ENCODE measurements around the gene CELA1. TPM values are rescaled to one million over a fixed set of nuclear protein-coding genes. Genes with fewer than 3 reads are reported as not detected.
A peak's percentile ranks its signal among the peaks of the same experiment; 100 is the strongest.

The CELA1 gene
- total RNA-seq (2014; rRNA removed; shearing (Covaris generic)): not detected in 2 replicates
- polyA plus RNA-seq (2015; cell fraction: cytosol; rRNA removed): not detected in 2 replicates
- polyA plus RNA-seq (2015; cell fraction: nucleus; rRNA removed): not detected in 2 replicates

DNA sequence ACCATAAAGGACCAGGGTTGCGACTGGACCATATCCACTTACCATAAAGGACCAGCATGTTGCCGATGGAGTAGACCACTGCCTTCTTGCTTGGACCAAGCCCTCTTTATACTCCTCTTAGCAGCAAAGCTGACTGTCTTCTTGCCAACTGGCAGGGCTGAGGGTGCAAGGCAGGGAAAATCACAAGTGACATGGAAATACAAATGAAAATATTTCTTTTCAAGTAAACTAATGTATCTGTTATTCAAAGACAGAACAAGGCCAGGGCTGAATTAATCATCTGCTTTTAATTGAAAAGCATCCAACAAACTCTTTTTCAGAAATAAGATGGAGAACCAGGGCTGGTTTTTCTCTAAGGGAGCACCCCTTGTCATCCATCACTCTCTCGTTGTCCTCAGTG is at the start of gene CELA1:
Gene CELA1 (minus strand): TSS at position 99 of the 400 bp plus-strand sequence. CDS start 41 bp downstream, at position 58.
- DNase-seq (ENCODE audit: low read depth): no peak

DNA sequence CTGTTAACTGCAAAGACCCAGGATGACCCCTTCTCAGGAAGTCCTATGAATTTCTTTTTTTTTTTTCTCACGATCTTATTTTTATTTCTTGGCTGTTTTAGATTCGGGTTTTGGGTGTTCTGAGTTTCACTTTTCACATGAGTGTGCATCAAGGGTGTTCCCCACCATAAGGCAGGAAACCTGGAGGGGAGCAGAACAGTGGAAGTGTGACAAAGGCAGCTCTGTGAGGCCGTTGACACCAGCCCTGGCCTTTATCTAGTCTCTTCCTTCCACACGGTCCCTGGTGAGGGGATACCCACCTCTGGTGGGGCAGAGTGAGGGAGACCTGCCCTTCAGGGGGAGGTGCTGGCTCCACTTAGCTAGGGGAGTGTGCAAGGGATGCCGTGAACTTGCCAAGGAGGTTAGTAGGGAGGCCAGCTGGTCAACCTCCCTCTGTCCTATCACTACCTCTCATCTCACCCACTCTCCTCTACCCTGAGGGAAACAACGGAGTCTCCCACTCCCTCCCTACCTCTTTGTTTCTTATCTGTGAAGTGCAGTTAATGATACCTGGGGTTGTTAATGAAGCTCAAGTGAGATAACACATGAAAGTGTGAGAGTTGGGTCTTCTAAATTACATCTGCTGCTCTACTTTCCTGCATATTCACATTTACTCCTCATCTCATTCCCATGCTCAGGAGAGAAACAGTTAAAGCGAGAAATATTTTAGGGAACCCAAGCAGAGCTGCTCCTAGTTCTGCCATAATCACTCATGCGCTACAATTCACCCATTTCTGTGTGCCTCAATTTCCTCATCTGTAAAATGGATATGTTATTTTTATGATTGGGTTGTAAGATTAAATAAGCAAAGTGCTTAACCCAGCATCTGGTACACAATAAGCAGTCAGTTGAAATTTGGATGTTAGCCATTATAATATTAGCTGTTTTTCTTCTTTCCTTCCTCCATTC is 49.1 kb upstream of the CELA1 start:
- DNase-seq (ENCODE audit: low read depth): no peak

DNA sequence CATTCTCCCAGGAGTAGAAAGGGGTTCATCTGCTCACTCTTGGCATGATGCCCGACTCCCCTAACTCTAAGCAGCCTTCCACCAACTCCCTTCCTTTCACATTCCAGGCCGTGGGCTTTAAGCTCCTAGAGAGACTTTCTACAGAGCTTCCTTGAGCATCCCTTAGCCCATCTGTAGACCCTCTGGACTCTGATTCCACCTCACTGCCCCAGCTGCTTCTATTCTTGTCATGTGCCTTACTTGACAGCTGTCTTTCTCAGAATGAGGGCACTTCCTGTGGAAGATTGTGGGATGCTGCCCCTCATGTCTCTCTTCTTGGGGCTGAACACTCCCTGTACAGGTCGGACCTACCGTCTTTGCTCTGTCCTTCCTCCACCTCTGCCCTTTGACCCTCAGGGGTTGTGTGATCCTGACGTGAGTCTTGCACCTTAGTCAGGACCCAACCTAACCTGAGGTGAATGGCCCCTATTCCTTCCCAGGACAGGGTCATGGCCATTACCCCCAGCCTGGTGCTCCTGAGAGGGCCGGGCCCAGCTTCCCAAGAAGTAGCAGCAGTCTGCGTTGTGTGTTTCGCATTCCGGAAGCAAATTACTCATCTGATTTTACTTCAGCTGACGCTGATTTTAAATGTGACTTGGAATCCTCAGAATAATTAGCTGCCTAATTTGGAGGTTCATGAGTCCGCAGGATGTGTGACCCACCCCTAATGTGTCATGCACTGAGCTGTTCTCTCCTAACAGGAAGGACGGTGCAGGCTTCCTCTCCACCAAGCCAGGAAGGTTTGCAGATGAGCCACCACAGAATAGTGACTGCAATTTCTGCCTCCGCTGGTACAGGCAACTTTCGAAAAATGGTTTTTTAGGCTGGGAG is 47.4 kb upstream of the CELA1 start:
- DNase-seq (ENCODE audit: low read depth): peak; percentile 98

DNA sequence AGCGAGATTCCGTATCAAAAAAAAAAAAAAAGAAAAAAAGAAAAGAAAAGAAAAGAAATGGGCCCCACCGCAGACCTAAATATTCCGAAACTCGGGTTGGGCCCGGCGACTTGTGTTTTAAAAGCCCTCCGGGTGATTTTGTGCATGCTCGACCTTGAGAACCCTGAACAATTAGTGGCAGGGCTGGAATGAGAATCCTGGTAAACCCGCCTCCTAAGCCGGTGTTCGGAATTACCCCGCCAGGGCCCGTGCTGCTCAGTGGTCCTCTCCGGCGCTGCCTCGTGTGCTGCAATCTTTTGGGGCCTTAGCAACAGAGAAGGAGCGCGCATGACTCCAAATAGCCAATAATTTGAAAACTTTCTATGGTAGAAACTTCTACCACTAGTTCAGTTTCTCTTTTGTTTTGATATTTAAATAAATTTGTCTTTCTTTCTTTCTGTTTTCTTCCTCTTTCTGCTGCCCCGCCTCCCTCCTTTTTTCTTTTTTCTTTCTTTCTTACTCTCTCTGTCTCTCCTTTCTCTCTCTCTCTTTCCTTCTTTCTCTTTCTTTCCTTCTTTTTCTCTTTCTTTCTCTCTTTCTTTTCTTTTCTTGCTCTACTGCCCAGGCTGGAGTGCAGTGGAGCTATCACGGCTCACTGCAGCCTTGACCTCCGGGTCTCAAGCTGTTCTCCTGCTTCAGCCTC is 46.2 kb upstream of the CELA1 start:
- no peak for DNase-seq (ENCODE audit: low read depth)

DNA sequence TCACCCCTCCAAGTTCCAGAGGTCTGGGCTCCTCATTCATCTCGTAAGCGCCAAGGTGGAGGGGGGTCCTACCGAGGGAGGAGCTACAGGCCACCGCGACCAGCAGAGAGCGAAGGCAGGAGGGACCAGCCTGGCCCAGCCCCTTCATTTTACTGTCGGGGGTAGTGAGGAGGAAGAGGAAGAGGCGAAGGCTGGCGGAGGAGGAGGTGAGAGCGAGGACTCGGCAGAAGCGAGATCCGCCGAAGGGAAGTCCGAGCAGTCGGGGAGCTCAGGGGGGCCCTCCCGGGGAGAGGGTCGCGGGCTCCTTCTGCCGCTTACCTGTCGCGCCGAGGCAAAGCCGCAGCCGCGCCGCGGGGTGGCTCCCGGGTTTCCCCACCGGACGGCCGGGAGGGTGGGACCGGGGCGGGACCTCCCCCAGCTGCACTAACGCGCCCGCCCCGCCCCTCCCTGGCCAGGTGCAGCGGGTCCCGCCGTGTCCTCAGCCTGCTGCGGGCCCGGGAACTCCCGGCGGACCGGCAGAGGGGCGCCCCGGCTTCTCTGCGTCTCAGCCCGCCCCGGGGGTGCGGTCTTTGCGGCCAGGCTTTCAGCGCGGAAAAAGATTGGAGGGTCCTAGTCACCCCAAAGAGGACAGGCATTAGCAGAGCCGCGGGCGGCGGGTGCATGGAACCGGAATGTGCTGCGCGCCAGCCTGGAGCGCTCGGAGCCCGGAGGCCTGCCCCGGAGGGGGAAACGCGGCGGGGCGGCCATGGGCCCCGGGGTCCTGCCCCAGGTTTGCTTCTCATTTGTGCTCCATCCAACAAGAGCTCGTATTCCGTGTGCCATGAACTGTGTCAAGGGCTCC is 45.0 kb upstream of the CELA1 start, which contains the start of gene GALNT6:
Gene GALNT6 (minus strand): TSS at position 124 of the 841 bp plus-strand sequence. CDS start 11,625 bp downstream, outside the sequence.
- DNase-seq (ENCODE audit: low read depth): peak; percentile 59

DNA sequence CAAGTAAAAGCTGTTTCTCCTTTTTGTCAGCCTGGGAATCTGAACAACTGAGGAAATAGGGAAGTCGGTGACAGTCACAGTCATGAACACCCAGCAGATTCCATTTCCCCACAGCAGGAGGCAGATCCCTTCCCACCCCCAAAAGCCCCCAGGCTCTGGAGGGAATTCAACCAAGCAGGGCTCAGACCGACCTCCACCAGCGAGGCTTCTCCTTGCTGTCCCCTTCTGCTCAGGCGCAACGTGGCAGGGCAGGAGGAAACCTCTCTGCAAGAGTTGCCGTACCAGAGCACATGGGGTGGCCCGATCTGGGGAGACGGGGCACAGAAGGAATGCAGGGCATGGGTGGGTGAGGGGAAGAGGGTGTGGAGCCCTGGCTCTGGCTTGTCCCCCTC is 44.4 kb upstream of the CELA1 start:
- no peak for DNase-seq (ENCODE audit: low read depth)

DNA sequence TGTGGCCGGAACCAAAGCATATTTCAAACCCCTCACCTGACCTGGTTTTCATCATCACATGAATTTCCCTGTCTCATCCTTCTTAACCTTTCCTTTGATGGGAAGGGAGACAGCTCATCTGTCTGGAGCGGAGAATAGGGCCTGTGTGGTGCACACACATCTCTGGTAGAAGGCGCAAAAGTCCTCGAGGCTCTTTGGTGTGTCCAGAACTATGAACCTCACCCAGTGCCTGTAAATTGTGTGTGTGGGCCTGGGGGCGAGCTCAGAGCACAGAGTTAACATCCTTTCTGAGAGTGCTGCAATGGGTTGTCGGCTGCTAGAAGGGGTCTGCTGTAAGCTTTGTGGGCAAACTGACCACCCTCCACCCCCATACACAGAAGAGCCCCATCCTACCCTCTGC is 44.0 kb upstream of the CELA1 start:
- DNase-seq (ENCODE audit: low read depth): no peak

DNA sequence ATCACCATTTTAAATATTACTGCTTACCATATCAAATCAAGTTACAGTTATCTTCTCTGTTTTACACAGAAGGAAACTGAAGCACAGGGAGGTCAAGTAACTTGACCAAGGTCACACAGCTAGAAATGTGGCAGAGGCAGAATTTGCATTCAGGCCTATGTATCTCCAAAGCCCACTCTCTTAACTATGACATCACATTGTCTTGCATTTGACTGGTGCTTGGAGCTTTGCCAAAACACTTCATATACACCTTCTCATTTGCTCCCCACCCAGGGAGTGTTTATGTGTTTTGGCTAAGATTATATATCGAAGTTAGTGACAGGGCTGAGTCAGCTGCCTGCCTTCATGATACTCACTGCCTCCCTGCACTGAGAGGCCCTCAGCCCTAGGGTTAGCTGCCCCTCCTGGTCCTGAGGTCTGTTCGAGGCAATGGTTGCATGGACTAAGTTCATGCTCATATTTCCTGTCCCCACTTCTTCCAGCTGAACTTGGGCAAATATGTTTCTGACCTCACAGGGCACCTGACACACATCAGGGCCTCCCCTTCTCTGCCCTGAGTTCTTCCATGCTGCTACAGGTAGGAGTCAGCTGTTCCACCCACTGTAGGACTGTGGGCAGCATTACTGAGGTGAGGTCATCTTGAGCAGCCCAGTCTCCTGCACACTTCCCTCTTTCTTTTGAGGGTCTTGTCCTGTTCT is 43.0 kb upstream of the CELA1 start:
- DNase-seq (ENCODE audit: low read depth): peak; percentile 54

DNA sequence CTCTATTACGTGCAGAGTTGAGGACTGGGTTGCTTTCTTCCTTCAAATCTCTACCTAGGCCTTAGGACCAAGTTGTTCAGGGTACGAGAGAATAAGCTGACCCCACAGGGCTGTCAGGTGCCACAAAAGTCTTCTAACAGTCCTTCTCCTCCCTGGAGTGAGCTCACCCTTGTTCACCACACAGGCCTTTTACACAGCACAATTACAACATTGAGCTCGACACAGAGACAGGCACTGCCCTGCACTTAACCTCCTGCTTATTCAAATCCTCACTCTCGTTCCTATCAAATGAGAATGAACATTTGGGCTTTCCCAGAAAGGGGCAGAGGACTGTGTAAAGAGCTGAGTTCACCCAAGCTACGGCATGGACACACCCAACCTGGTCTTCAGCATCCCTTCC is 42.4 kb upstream of the CELA1 start:
- no peak for DNase-seq (ENCODE audit: low read depth)

DNA sequence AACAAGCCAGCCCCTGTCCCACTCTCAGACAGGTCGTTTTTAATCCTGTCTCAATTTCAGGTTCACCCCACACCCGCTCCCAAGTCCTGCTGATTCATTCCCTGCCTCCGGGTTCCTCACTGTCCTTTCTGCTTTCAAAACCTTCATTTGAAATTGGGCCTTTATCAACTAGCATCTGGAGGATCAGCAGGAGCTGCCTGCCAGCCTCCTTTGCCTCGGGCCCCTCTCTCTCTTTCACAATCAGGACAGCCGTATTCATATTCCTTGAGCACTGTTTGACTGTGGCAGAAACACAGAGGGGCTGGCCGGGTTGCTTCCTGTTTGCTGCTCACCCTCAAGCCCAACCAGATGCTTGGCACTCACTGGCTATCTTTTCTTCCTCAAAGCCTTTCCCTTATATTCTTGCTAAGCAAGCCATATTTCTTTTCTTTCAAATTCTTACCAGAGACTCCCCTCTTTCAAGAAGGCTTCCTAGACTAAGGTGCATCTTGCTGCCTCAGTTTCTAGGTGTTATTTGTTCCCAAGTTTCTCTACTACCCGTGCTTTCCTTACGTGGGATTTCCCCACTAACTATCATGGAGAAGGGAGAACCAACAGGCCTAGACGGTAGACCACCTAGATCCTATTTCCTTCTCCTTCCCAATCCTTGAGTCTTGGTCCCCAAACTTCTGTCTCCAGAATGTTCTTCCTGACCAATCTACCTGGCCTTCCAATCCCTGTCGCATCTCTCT is 41.8 kb upstream of the CELA1 start:
- peak; percentile 48 for DNase-seq (ENCODE audit: low read depth)

DNA sequence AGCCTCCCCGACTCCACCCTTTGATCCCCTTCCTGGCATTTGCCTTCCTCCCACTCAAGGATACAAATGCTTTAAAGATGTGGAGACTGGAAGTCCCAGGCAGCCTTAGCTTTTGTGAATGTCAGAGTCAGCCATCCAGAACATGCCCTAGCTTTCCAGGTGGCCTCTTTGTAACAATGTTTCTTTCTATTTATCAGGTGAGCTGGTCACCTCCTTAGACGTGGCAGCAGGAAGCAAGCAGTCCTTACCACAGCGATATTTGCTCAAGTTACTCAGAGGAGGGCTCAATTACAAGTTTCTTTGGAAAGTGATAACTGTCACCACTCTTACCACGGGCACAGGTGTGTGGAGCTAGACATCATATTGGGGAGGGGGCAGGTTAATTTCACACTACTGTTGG is 39.9 kb upstream of the CELA1 start:
- no peak for DNase-seq (ENCODE audit: low read depth)

DNA sequence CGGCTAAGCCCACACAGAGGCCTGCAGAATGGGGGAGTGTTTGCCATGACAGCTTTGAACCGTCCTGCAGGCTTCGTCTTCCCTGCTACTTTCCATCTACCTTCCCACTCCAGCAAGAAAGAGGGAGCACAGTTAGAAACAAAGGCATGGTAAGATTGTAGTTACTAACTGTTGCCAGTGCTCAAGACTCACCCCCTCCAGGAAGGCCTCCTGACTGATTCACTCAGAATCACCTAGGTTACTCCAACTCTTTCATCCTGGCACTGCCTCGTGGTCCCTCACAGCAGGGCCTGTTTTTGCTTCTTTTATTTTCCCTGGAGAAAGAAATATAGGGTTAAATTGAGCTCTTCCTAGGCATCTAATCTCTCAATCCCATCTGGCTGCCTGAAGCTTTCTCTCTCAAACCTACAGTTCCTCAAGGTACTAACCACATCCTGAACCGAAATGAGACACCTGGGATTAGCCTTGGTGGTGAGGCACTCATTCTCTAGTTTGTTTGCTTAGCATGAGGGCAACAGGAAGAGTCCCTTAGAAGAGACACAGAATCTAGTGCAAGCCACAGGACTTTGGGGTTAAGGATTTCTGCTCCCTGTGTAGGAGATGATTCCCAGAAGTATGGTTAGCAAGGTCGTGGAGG is 36.9 kb upstream of the CELA1 start:
- peak; percentile 90 for DNase-seq (ENCODE audit: low read depth)

DNA sequence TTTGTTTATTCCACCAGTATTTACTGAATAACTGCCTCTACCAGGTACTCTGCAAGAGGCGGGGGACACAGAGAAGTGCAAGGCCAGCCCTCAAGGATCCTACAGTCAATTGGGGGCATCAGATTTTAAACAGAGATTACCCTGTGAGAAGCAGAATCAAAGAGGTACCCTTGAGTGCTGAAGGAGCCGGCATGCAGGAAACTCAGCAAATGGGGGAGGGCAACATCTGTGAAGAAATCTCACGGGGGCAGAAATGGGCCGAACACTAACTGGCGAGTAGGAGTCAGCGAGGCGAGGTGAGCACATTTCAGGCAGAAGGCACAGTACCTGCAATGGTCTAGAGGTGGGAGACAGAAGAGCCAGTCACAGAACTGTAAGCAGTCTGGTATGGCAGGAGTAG is 35.7 kb upstream of the CELA1 start:
- DNase-seq (ENCODE audit: low read depth): no peak

DNA sequence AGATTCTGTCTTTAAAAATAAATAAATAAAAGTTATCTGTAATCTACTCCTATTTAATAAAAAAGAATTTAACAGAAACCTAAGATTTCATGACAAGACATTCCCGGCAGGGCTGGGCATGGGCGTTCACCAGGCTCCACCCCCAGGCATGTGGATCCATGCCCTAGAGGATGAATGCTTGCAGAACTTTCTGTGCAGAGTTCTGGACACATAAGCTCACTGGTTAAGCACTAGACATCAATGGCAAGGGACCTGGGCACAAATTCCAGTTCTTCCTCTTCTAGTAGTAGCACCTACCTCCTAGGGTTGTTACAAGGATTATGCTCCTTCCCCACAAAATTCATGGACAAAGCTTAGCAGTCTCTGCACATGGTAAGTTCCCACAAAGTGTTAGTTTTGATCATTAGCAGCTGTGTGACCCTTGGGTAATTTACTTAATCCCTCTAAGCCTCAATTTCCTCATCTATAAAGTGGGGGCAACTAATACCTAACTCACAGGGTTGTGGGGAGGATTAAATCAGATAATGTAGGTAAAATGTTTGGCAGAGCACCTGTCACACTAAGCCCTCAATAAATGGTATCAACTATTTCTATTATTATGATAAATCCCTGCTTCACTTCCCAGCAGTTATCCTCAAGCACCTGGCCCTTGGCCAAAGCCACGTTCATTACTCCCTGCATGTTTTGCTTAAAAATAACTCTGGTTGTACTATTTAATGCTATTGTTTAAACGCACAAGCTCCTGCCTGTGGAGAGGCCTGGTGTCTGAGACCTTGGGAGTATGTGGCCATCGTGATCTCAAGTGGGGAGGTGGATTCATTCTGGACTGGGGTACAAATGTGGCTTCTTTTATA is 35.0 kb upstream of the CELA1 start:
- DNase-seq (ENCODE audit: low read depth): no peak

DNA sequence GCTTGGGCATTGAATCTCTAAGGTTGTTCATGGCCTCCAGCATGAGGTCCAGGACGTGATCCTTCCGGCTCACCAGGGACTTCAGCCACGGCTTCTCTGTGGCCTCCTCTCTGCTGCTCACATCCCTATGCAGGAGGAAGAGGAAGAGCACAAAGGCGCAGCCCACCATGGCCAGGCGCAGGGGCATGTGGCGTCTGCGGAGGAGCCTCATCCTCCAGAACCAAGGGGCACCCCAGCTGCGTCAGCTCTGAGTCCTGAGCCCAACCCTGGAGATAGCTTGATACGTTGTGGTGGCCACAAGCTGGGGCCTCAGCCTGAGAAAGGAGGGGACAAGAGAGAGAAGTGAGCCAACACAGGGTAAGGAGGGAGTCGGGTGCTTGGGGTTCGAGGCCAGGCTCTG is 33.1 kb upstream of the CELA1 start:
- no peak for DNase-seq (ENCODE audit: low read depth)

DNA sequence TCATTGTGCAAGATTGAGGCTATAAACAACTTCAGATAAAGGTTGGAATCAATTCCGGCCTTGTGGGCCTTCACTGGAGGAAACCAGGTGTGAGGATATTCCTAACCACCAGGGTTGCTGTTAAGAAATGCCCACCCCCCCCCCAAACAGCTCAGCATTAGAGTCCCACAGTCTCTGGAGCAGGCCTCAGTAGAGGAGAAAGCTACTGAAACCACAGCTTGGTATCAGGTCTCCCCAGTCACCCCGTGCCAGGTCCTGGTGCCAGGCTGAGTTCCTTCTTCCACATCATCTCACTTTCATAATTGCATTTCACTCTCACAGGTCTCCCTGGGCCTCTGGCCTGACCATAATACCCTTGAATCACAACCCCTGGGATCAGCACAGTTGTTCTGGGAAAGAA is 32.3 kb upstream of the CELA1 start:
- DNase-seq (ENCODE audit: low read depth): no peak
